Neural progenitor cell (in vitro differentiated cells): Measurements from ENCODE around the gene BBS5.

Experiments used
- EZH2 ChIP-seq: fragments of 200-600 bp; sonication (generic); IDR thresholded peaks from 2 replicates; pipeline ENCODE4 v1.6.1; 2017; ENCODE audit warnings: antibody characterized with exemption, mild to moderate bottlenecking, moderate library complexity
- TF ChIP-seq, protein P1 (sequence below): fragments of 200-600 bp; sonication (generic); IDR thresholded peaks from 2 replicates; pipeline ENCODE4 v1.5.1; 2017; ENCODE audit warnings: antibody characterized with exemption, mild to moderate bottlenecking

DNA sequence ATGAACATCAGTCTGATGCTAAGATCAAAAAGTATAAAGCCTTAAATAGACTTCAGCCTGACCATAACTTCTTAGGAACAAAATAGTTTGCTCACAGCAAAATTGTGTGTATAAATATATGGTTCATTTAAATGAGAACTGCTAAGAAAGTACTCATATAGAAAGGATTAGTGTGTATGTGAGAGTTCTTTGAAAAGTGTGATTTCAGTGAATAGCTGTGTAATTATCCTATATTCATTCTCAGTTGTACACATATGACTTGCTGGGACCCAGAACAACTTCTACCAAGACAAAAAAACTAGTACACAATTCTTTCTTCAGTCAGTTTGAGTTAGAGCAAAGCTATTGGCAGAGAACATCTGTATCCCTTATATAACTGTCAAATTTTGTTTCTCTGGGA is 7.2 kb downstream of the BBS5 start:
- TF ChIP-seq, protein P1, sequence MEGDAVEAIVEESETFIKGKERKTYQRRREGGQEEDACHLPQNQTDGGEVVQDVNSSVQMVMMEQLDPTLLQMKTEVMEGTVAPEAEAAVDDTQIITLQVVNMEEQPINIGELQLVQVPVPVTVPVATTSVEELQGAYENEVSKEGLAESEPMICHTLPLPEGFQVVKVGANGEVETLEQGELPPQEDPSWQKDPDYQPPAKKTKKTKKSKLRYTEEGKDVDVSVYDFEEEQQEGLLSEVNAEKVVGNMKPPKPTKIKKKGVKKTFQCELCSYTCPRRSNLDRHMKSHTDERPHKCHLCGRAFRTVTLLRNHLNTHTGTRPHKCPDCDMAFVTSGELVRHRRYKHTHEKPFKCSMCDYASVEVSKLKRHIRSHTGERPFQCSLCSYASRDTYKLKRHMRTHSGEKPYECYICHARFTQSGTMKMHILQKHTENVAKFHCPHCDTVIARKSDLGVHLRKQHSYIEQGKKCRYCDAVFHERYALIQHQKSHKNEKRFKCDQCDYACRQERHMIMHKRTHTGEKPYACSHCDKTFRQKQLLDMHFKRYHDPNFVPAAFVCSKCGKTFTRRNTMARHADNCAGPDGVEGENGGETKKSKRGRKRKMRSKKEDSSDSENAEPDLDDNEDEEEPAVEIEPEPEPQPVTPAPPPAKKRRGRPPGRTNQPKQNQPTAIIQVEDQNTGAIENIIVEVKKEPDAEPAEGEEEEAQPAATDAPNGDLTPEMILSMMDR = no peak
- no peak for TF ChIP-seq EZH2
